GM18502 (cell line): Measurements from ENCODE around the gene TRNAU1AP.
"Not testable (repeated sequence)": the region's sequence is repeated elsewhere in the genome, so short reads cannot be mapped to it uniquely, and the experiment has no call there.

Experiments
- ATAC-seq: cut with Tn5 transposase; IDR thresholded peaks from one replicate; pipeline ENCODE4 v1.9.1; 2021; ENCODE audit warnings: mild to moderate bottlenecking; ENCODE audit not compliant: unreplicated experiment, poor library complexity

TRNAU1AP gene

DNA sequence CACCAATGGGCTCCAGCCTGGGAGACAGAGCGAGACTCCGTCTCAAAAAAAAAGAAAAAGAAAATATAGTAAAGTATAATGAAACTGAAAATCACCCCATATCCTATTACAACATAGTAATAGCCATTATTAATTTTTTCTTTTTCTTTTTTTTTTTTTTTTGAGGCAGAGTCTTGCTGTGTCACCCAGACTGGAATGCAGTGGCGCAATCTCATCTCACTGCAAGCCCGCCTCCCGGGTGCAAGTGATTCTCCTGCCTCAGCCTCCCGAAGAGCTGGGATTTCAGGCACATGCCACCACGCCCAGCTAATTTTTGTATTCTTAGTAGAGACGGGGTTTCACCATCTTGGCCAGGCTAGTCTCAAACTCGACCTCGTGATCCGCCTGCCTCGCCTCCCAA lies 20.0 kb downstream of the TRNAU1AP start:
- not testable (repeated sequence) for ATAC-seq

DNA sequence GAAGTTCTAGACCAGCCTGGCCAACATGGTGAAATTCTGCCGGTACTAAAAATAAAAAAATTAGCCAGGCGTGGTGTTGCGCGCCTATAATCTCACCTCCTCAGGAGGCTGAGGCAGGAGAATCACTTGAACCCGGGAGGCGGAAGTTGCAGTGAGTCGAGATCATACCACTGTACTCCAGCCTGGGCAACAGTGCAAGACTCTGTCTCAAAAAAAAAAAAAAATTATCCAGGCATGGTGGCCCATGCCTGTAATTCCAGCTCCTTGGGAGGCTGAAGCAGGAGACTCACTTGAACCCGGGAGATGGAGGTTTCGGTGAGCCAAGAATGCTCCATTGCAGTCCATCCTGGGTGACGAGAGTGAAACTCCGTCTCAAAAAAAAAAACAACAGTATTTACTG lies 20.7 kb downstream of the TRNAU1AP start:
- ATAC-seq = no peak

DNA sequence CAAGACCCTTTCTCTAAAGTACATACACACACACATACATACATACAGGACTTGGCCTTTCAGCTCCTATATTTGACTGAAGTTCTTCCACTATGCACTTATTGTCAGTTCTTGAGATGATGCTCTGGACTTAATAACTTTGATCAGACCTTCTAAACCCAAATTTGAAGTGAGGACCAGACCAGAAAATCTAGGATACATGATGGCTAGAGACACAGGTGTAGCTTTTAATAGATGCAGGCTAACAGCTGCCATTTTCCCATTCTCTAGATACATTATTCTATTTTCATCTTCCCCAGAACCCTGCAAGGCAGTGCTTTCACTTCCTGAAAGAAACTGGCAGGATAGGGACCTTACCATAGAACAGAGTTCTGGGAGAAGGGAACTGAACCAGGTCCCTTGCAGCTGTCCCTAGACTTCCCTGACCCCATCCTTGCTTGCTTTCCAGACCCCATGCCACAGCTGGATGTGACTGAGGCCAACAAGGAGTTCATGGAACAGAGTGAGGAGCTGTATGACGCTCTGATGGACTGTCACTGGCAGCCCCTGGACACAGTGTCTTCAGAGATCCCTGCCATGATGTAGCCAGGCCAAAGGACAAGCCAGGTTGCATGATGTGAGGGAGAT lies 24.3 kb downstream of the TRNAU1AP start:
- ATAC-seq = no peak

DNA sequence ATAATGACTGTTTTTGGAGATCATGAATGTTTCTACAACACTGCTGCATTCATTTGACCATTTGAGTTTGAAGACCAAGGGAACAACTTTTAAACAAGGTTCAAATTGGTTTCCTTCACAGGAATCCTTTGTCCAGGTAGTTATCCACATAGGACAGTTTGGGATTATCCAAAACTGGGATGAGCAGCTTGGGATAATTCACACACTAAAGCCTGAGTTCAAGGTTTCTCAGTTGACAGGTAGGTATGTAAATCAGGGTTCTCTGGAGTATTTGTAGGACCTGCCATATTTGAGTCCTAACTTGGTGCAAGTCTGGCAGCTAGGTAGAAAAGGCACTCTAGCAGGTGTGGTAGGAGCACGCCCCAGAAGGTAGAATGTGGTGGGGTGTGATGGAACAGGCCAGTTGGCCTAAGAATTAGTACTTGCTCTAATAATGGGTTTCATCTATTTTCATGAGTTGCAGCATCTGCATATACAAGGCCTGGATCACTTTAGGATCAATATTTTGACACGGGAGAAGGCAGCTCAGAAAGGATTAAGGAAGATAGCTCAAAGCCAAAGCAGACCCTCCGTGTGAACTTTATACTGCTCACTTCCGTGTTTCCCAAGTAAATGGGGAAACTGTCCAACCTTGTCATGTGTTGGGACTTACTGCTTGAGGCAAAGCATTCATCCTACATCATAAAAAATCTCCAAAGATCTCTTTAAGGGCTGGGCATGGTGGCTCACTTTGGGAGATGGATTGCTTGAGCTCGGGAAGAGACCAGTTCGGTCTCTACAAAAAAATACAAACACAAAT lies 25.1 kb downstream of the TRNAU1AP start:
- no peak for ATAC-seq

DNA sequence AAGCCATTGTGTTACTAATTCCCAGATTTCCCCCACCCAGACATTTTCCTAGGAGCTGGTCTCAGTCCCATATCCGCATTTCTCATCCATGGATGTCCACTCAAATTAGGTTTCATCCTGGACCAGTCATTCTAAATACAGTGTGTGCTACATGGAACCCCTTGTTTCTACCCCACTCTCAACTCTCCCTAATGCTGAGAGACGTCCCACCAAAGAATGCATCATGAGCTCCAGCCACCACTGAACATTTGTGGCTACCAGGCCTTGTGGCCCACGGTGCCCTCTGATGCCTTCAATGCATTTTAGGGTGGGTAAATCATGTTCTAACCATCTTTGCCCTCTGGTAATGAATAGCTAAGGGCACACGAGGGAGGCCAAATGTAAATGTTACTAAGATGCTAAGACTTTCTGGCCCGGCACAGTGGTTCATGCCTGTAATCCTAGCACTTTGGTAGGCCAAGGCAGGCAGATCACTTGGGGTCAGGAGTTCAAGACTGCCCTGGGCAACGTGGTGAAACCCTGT lies 25.9 kb downstream of the TRNAU1AP start:
- ATAC-seq = no peak

DNA sequence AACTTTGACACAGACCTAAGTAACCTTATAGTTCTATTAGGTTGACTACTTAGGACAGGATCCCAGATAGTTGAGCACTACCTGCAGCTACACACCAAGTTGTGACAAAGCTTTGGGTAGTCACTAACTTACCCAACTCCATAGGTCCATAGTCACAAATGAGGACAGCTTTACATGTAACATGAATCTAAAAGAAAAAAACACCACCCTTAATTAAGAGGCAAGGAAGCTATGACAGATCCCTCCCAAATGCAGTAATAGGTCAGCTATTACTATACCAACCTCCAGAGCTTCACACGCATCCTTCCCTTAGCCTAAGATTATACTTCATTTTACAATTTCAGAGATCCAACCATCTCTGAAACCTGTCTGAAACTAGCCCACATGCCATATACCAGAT lies 26.5 kb downstream of the TRNAU1AP start:
- ATAC-seq = no peak

DNA sequence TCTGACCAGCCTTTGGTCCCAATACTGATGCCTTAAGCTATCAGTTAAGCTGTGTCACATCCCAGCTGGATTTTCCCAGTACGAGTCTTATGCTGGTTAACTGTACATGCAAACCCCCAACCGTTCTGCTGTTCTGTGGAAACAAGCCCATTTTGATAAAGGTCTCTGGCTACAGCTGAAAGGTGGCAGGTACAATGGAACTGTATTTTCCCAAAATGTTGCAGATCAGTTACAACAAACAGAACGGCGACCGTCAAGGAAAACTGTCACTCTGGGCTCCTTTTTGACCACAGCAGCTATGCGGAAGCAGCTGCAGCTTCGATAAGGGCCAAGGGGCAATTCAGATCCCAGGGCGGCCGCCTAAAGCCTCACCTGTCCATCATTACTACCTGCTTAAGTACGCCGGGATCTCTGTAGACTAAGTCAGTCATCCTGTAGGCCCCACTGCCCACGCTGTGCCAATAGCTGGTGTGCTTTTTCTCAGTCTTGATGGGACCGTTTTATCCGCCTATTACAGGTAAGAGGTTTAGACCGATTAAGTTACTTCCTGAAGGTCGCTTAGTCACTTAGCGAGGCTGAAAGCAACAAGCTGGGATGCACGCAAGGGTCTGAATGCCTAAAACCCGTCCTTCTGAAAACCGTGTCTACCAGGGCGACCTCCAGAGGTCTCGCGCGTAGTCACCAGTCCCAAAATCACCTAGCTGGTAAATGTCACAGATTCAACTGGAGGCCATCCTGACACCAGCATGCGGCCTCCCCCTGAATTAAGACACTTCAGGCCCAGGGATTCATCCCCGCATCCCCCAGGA lies 28.0 kb downstream of the TRNAU1AP start:
- ATAC-seq = peak; percentile 24

DNA sequence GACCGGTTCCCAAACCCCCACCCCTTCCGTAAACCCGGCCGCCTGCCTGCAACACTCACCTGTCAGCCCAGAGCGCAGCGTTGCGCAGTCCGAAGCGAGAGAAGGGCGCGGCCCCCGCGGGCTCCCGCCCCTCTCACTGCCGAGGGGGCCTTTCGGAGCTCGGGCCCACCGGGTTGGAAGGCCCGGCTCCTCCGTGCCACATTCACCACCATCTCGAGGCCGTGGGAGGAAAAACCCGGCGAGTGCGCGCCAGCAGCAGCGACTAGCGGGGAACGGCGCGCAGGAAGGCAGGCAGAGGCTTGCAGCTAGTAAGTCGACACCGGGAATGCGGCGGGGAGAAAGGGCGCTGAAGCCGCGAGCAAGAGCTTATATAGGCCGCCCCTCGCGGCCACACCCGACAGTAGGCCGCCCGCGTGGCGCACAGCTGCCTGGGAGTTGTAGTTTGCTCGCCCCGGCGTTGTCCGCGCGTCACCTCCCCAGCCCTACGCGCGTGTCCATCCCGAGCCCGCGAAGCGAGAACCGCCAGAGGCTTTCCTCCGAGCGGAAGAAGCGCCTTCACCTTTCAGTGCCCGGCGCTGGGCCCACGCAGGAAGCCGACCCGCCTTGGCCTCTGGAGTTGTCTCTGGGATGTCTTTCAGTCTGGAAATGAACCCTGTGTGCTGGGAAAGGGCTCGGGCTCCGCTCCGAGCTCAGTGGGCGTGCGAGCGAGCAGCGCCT lies 28.8 kb downstream of the TRNAU1AP start:
- peak; percentile 85 for ATAC-seq

DNA sequence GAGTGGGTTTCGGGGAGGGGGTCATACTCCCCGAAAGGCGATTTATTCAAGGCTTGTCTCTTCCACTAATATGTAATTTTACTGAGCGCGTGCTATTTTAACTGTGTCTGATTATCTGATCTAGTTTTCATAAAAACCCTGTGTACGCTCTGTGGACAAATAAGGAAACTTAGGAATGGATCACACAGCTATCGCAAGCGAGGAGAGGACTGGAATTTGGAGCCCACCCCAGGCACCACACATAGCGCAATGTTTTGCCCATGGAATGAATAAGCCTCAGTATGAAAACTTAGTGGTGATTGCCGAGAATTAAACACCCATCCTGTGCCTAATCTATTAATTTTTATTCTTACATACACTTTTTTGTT lies 29.3 kb downstream of the TRNAU1AP start:
- ATAC-seq = no peak

DNA sequence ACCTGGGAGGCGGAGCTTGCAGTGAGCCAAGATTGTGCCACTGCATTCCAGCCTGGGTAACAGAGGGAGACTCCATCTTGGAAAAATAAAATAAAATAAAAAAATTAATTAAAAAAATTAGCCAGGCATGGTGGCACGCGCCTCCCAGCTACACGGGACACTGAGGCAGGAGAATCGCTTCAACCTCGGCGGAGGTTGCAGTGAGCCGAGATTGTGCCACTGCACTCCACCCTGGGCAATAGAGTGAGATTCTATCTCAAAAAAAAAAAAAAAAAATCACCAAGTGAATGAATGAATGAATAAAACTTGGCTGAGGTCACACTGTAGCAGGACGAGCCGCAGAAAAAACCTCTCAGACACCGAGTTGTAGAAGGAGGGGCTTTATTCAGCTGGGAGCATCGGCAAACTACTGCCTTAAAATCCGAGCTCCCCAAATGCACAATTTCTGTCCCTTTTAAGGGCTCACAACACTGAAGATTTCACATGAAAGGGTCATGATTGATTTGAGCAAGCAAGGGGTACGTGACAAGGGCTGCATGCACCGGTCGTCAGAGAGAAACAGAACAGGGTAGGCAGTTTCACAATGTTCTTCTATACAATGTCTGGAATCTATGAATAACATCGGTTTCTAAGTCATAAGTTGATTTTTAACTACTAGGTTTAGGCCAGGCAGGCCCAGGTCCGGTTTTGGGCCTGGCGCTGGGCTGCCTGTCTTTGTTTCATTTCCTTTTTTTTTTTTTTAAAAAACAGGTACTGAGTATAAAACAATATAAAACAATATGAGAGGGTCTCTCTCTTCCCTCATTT lies 33.9 kb downstream of the TRNAU1AP start:
- ATAC-seq = not testable (repeated sequence)

DNA sequence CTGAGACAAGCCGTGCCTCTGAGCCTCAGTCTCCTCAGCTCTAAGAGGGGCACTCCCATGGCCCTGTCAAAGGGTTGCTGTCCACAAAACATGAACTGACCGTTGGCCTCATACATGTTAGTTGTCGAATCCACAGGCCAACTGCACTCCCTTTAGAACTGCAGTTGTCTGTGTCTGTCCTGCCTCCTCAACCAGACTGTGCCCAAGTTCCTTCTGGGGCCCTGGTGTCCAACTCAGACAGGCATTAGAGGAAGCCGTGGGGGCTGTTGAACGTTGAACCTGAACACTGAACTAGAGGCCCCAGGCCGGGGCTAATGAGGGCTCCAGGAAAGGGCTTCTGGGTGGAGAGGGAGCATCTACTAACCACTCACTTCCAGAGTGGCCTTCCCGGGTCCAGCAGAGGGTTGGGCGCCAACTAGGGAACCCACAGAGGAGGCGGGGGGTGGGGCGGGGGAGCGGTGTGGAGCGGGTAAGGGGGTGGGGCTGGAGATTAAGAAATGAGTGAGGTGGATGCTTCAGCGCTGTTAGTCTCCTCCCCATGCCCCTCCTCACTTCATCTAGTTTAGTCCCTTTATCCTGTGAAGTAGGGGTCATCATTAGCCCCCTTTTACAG lies 38.9 kb downstream of the TRNAU1AP start, which contains the start of gene RAB42:
Gene RAB42, plus strand, starts transcription at position 558 of the 613 bp plus-strand sequence. CDS start 247 bp downstream, outside the sequence.
- no peak for ATAC-seq

DNA sequence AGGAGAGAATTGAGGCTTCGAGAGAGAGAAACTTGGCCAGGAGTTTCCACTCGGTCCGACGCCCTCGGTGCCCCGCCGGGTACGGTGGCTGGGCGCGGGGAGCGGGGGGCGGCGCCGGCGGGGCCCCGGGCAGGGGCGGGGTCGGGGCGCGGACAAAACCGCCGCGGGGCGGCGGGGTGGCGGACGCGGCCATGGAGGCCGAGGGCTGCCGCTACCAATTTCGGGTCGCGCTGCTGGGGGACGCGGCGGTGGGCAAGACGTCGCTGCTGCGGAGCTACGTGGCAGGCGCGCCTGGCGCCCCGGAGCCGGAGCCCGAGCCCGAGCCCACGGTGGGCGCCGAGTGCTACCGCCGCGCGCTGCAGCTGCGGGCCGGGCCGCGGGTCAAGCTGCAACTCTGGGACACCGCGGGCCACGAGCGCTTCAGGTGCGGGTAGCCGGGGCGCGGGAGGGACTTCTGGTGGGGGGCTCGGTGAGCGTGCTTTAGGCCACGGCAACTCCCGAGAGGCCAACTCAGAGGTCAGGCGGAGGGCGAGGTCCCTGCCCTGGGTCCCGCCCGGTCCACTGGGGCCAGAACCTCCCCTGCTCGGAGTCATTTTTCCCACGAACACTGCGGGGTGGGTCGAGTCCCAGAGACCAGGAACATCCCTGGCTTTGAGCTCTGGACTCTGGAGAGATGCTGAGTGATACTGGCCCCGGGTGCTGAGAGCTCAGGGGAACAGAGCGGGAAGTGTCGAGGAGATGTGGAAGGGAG lies 39.6 kb downstream of the TRNAU1AP start:
- no peak for ATAC-seq

DNA sequence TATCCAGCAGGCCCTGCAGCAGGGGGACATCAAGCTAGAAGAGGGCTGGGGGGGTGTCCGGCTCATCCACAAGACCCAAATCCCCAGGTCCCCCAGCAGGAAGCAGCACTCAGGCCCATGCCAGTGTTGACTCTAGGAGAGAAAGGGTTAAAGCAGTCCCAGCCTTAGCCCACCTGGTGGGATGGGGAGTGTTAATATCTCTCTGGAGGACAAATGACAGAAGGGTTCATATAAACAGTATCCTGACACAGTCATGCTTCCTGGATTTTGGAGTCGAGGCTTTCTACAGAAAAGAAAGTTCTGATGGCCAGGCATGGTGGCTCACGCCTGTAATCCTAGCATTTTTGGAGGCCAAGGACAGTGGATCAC lies 41.1 kb downstream of the TRNAU1AP start:
- not testable (repeated sequence) for ATAC-seq

DNA sequence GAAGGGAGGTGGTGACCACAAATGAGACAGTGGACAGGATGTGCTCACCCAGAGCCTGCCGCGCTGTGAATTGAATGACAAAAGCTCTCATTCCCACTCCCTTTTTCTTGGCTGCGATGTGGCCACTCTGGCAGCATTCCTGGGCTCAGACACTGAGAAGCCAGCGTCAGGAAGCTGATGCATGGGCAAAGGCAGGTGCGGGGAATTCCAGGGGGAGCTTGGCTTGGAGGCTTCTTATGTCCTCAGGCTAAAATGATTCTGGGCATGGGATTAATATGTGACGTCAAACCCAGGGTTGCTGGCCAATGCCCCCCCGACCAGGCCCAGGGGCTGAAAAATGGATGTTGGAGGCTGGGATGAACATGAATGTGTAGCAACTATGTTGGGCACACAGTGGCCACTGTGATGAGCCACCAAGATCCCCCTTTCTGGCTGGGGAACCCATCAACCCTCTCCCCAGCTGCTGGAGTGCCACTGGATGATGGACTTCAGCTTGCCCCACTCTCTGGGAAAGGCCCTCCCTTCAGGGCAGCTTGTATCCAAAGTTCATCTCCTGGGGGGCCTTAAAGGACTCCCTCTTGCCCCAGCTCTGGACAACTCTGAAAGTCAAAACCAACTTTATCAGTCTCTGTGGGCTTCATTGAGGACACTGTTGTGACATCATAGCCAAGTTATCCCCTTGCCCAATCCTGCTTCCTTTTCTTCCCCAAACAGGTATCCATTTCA lies 42.0 kb downstream of the TRNAU1AP start:
- not testable (repeated sequence) for ATAC-seq

DNA sequence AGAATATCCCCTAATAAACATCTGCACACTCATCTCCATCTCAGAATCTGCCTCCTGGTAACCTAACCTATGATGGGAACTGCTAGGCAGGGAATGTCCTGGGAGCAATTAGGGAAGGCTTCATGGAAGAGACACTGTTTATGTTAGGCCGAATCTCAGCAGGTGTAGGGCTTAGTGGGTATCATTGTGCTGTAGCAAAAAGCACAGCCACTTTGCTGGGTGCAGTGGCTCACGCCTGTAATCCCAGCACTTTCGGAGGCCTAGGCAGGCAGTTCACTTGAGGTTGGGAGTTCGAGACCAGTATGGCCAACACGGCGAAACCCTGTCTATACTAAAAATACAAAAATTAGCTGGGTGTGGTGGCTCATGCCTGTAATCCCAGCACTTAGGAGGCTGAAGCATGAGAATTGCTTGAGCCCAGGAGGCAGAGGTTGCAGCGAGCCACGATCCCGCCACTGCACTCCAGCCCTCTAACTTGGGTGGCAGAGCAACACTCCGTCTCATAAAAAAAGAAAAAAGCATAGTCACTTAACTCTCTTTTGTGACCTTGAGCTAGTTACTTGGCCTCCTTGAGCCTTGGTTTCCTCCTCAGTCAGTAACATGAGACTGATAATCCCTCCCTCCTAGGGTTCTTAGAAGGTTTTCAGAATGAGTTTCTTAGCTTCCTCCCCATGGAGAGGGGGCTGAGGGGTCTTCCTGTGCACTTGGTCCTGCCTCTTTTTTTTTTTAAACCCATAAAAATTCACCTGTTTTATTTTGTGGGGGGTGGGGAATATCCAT lies 42.7 kb downstream of the TRNAU1AP start:
- no peak for ATAC-seq

DNA sequence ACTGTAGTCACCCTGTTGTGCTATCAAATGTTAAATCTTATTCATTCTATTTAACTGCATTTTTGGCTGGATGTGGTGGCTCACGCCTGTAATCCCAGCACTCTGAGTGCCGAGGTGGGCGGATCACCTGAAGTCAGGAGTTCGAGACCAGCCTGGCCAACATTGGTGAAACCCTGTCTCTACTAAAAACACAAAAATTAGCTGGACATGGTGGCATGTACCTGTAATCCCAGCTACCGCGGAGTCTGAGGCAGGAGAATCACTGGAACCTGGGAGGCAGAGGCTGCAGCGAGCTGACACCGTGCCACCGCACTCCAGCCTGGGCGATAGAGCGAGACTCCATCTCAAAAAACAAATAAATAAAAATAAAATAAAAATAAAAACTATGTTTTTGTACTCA lies 43.4 kb downstream of the TRNAU1AP start:
- not testable (repeated sequence) for ATAC-seq

DNA sequence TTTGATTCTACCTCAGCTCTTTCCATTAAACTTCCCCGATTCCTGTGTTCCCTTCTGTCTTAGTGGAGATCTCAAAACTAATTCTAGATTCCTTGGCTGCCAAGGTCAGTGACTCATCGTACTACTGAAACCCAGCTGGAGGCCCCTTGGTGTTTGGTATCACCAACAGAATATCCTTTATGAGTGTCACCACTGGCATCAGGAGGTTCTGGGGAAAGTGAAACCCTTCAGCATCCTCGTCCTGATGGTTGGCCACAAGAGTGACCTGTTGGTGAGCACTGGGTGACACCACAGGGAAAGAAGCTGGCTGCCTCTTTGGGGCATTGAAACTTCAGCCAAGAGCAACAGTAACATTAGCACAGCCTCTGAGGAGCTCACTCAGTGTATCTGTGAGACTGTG lies 48.8 kb downstream of the TRNAU1AP start:
- no peak for ATAC-seq
